ENCODE measurements around the gene AARS1.
"Not testable (repeated sequence)": the region's sequence is repeated elsewhere in the genome, so short reads cannot be mapped to it uniquely, and the experiment has no call there.

The AARS1 gene

GRCh38 chr16:70270176-70270575, 19.1 kb downstream of the AARS1 start:
- no peak for DNase-seq

GRCh38 chr16:70269471-70269870, 19.8 kb downstream of the AARS1 start:
- no peak for DNase-seq

- DNase-seq, result not testable (repeated sequence)
Measured at GRCh38 chr16:70267922-70268321, 21.4 kb downstream of the AARS1 start.

- DNase-seq, result peak in 1 of 2 experiments; percentile 40
Measured at GRCh38 chr16:70267516-70267915, 21.8 kb downstream of the AARS1 start.

GRCh38 chr16:70259903-70260302, 29.4 kb downstream of the AARS1 start:
- DNase-seq, result peak in 1 of 2 experiments; percentile 5

- no peak for DNase-seq
Measured at GRCh38 chr16:70258946-70259345, 30.4 kb downstream of the AARS1 start.

- no peak for DNase-seq
Measured at GRCh38 chr16:70258065-70258464, 31.2 kb downstream of the AARS1 start.

GRCh38 chr16:70257391-70257790, 31.9 kb downstream of the AARS1 start:
- DNase-seq, result no peak

- DNase-seq, result no peak
Measured at GRCh38 chr16:70255574-70255973, 33.7 kb downstream of the AARS1 start.

GRCh38 chr16:70254965-70255286, 34.4 kb downstream of the AARS1 start:
- DNase-seq, result no peak

- DNase-seq, result peak in 1 of 2 experiments; percentile 19
Measured at GRCh38 chr16:70254180-70254964, 34.9 kb downstream of the AARS1 start.

GRCh38 chr16:70253291-70254106, 35.8 kb downstream of the AARS1 start:
- DNase-seq, result peak in 1 of 2 experiments; percentile 42

GRCh38 chr16:70252355-70252988, 36.8 kb downstream of the AARS1 start:
- DNase-seq, result peak in 1 of 2 experiments; percentile 24

GRCh38 chr16:70251629-70252354, 37.5 kb downstream of the AARS1 start, which contains the start of gene EXOSC6:
Gene EXOSC6 (minus strand): TSS chr16:70251940. CDS start chr16:70251900, 40 bp downstream.
- DNase-seq, result peak; percentile 72 to 93

- DNase-seq, result peak in 1 of 2 experiments; percentile 45
Measured at GRCh38 chr16:70250748-70251628, 38.3 kb downstream of the AARS1 start.

GRCh38 chr16:70249697-70250096, 39.6 kb downstream of the AARS1 start:
- not testable (repeated sequence) for DNase-seq

GRCh38 chr16:70238773-70239172, 50.5 kb downstream of the AARS1 start:
- not testable (repeated sequence) for DNase-seq

- not testable (repeated sequence) for DNase-seq
Measured at GRCh38 chr16:70231831-70232230, 57.5 kb downstream of the AARS1 start.

- not testable (repeated sequence) for DNase-seq
Measured at GRCh38 chr16:70226024-70226423, 63.3 kb downstream of the AARS1 start.

- not testable (repeated sequence) for DNase-seq
Measured at GRCh38 chr16:70225430-70225829, 63.9 kb downstream of the AARS1 start.

- not testable (repeated sequence) for DNase-seq
Measured at GRCh38 chr16:70224645-70225044, 64.7 kb downstream of the AARS1 start.

All from NCI-H526 (cell line).